Uterus (tissue), 2 donors: ENCODE results near the gene MDFIC.

ENCODE experiments used
- POLR2A ChIP-seq, 2 donors: fragments of 450-650 bp; IDR thresholded peaks; one replicate each; pipeline ENCODE4 v1.6.1; 2016; ENCODE audit warnings: antibody characterized with exemption in 2 of 2, mild to moderate bottlenecking in 1 of 2, moderate library complexity in 1 of 2
- TF ChIP-seq, protein P1 (sequence below), 4 experiments: fragments of 200-600 bp in 2 of 4; fragments of 450-650 bp in 2 of 4; sonication (generic) in 2 of 4; IDR thresholded peaks; one replicate each; pipeline ENCODE4 v1.5.1; 2016 to 2019; ENCODE audit warnings: antibody characterized with exemption in 4 of 4, mild to moderate bottlenecking in 2 of 4, moderate library complexity in 1 of 4

DNA sequence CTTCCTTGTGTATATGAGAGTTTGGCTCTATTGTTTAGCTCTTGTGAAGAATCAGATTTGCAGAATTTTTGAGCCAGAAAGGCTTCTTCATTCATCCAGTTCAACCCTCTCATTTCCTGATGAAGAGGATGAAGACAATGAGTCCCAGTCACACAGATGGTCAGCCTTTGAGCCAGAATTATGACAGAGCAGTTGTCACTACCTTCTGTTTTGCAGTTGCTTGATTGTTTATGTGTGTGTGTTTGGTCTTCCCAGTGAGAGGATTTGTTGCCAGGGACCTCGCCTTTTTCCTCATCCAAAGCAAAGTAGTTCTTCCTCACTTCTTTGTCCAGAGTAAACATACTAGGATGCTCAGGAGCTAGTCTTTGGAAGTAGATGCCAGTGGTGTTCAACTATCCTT is 15.6 kb downstream of the MDFIC start:
- TF ChIP-seq POLR2A (IDR thresholded peaks at IDR 0.05) = no peak
- TF ChIP-seq, protein P1, sequence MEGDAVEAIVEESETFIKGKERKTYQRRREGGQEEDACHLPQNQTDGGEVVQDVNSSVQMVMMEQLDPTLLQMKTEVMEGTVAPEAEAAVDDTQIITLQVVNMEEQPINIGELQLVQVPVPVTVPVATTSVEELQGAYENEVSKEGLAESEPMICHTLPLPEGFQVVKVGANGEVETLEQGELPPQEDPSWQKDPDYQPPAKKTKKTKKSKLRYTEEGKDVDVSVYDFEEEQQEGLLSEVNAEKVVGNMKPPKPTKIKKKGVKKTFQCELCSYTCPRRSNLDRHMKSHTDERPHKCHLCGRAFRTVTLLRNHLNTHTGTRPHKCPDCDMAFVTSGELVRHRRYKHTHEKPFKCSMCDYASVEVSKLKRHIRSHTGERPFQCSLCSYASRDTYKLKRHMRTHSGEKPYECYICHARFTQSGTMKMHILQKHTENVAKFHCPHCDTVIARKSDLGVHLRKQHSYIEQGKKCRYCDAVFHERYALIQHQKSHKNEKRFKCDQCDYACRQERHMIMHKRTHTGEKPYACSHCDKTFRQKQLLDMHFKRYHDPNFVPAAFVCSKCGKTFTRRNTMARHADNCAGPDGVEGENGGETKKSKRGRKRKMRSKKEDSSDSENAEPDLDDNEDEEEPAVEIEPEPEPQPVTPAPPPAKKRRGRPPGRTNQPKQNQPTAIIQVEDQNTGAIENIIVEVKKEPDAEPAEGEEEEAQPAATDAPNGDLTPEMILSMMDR (IDR thresholded peaks at IDR 0.05) = no peak
